CD4-positive, alpha-beta T cell (primary cell): ENCODE results near the gene OR2W3. TPM values are rescaled to one million over a fixed set of nuclear protein-coding genes. Genes with fewer than 3 reads are reported as not detected.

Experiments used
- ATAC-seq: fragments of 200-7000 bp; cut with Tn5 transposase; one replicate; pipeline ENCODE4 v1.10.0; 2022; ENCODE audit warnings: mild to moderate bottlenecking; ENCODE audit not compliant: poor library complexity
- CTCF ChIA-PET: fragments of 350-600 bp; sonication (Branson Sonifier 250); formaldehyde crosslinking; loops from one replicate; lab custom pipeline; 2021; ENCODE audit warnings: antibody characterized with exemption, inconsistent platforms; lab: Charles Lee
- POLR2A ChIA-PET: fragments of 350-600 bp; sonication (Branson Sonifier 250); formaldehyde crosslinking; loops from one replicate; lab custom pipeline; 2021; ENCODE audit warnings: antibody characterized with exemption, inconsistent platforms; lab: Charles Lee
- DNase-seq, 14 experiments: peaks; one replicate each; pipeline ENCODE4 v3.0.0-alpha.2; 2013 to 2020; ENCODE audit warnings: mixed read lengths in 2 of 14
- H3K27ac ChIP-seq, 2 donors: one replicate each; pipeline versions ENCODE4 v1.5.1 to v1.7.0; 2013; ENCODE audit warnings: low read length in 2 of 2, low read depth in 1 of 2, mild to moderate bottlenecking in 1 of 2
- H3K27me3 ChIP-seq, 2 experiments: 1 replicate in 1 of 2; 2 replicates in 1 of 2; pipeline versions ENCODE4 v1.6.1 to v1.7.0; 2013; ENCODE audit warnings: low read length in 2 of 2, control low read depth in 1 of 2, mild to moderate bottlenecking in 1 of 2, moderate library complexity in 1 of 2; ENCODE audit not compliant: insufficient read depth in 2 of 2, control insufficient read depth in 1 of 2
- H3K36me3 ChIP-seq: one replicate; pipeline ENCODE4 v1.6.1; 2013; ENCODE audit warnings: low read length, control low read depth; ENCODE audit not compliant: insufficient read depth
- H3K4me1 ChIP-seq: one replicate; pipeline ENCODE4 v1.6.1; 2013; ENCODE audit warnings: low read length, control low read depth; ENCODE audit not compliant: insufficient read depth
- H3K4me3 ChIP-seq: one replicate; pipeline ENCODE4 v1.5.1; 2013; ENCODE audit warnings: mild to moderate bottlenecking, low read length, moderate library complexity
- H3K9me3 ChIP-seq, 2 experiments: 1 replicate in 1 of 2; 2 replicates in 1 of 2; pipeline versions ENCODE4 v1.6.1 to v1.7.0; 2013; ENCODE audit warnings: low read length in 2 of 2, mild to moderate bottlenecking in 2 of 2, control low read depth in 1 of 2, moderate library complexity in 1 of 2; ENCODE audit not compliant: control insufficient read depth in 1 of 2, insufficient read depth in 1 of 2
- H3K27ac Mint-ChIP-seq: one replicate; pipeline ENCODE4 v1.8.0; 2020; ENCODE audit warnings: mixed read lengths
- H3K27me3 Mint-ChIP-seq: one replicate; pipeline ENCODE4 v1.8.0; 2021; ENCODE audit warnings: mixed read lengths
- H3K36me3 Mint-ChIP-seq: one replicate; pipeline ENCODE4 v1.8.0; 2021; ENCODE audit warnings: low read depth, mixed read lengths
- H3K4me1 Mint-ChIP-seq: one replicate; pipeline ENCODE4 v1.8.0; 2021; ENCODE audit warnings: low read depth, mixed read lengths
- H3K4me3 Mint-ChIP-seq: one replicate; pipeline ENCODE4 v1.8.0; 2020; ENCODE audit warnings: mild to moderate bottlenecking, mixed read lengths
- H3K9me3 Mint-ChIP-seq: one replicate; pipeline ENCODE4 v1.8.0; 2020; ENCODE audit warnings: mixed read lengths
- CTCF ChIP-seq: fragments of 200-600 bp; IDR thresholded peaks from one replicate; pipeline ENCODE4 v1.8.0; 2022; ENCODE audit warnings: antibody characterized with exemption, mild to moderate bottlenecking
- intact Hi-C, 2 experiments: fragments of 100-400 bp; cut with DNase I in 1 of 2; cut with micrococcal nuclease in 1 of 2; formaldehyde crosslinking; loops; one replicate each; pipeline versions ENCODE4 v1.15.1 to v1.9.0; 2023 to 2025; cut with DNase I, micrococcal nuclease
- total RNA-seq, 174 experiments: library from RNA in 2 of 174; stranded (reverse) in 2 of 174; gene quantifications; one replicate each; pipeline ENCODE4 v1.2.3 and lab custom pipeline; 2021 to 2026

OR2W3 gene
- total RNA-seq, 2 experiments from 2014 or later: 1.3 to 1.5 TPM

GRCh38 chr1:247864644-247865043 lies 30.7 kb upstream of the OR2W3 start:
- Histone ChIP-seq H3K9me3 (no peaks in the 10 kb centered on the region), H3K4me1 (no peaks in the 10 kb centered on the region), H3K27me3 (no peaks in the 10 kb centered on the region), H3K36me3 (no peaks in the 10 kb centered on the region), H3K27ac (no peak overlapping the region), H3K4me3 (no peak overlapping the region)
- ATAC-seq: no peak
- H3K36me3 Mint-ChIP-seq: no peaks in the 10 kb centered on the region
- intact Hi-C loops: no loop called here
- peaks cover 2% of the 10 kb centered on the region for H3K9me3 Mint-ChIP-seq
- POLR2A ChIA-PET: no interaction called here
- H3K27me3 Mint-ChIP-seq: peaks cover 30% of the 10 kb centered on the region
- H3K4me3 Mint-ChIP-seq: no peak overlapping the region
- CTCF ChIA-PET: no interaction called here
- no peak for DNase-seq
- H3K4me1 Mint-ChIP-seq: no peaks in the 10 kb centered on the region
- no peak overlapping the region for H3K27ac Mint-ChIP-seq
- TF ChIP-seq CTCF: no peak

GRCh38 chr1:247865416-247865815 lies 30.0 kb upstream of the OR2W3 start:
- ATAC-seq: no peak

GRCh38 chr1:247883346-247883745 lies 12.0 kb upstream of the OR2W3 start:
- no peaks in the 10 kb centered on the region for H3K4me1 Mint-ChIP-seq
- no peaks in the 10 kb centered on the region for H3K4me1 ChIP-seq
- H3K36me3 Mint-ChIP-seq: no peaks in the 10 kb centered on the region
- no peak overlapping the region for H3K27ac Mint-ChIP-seq
- H3K9me3 ChIP-seq: peaks cover 0 to 7% of the 10 kb centered on the region in 2 experiments
- H3K36me3 ChIP-seq: no peaks in the 10 kb centered on the region
- no peak overlapping the region for H3K4me3 ChIP-seq
- peaks cover 7% of the 10 kb centered on the region for H3K27me3 Mint-ChIP-seq
- H3K27me3 ChIP-seq: peaks cover 0 to 2% of the 10 kb centered on the region in 2 experiments
- DNase-seq (no peak), ATAC-seq (no peak)
- H3K4me3 Mint-ChIP-seq: no peak overlapping the region
- no peak overlapping the region for H3K27ac ChIP-seq
- CTCF ChIA-PET: no interaction called here
- no peak for TF ChIP-seq CTCF
- no peaks in the 10 kb centered on the region for H3K9me3 Mint-ChIP-seq
- POLR2A ChIA-PET: no interaction called here
- intact Hi-C loops: no loop called here

More at GRCh38 chr1:247865416-247865815, 30.0 kb upstream of the OR2W3 start:
- H3K4me1 Mint-ChIP-seq: no peaks in the 10 kb centered on the region
- no peak for TF ChIP-seq CTCF
- no peak overlapping the region for H3K27ac ChIP-seq
- no peaks in the 10 kb centered on the region for H3K36me3 ChIP-seq
- no peaks in the 10 kb centered on the region for H3K4me1 ChIP-seq
- DNase-seq: no peak
- peaks cover 3% of the 10 kb centered on the region for H3K9me3 Mint-ChIP-seq
- no peaks in the 10 kb centered on the region for H3K36me3 Mint-ChIP-seq
- intact Hi-C loops: no loop called here
- no peak overlapping the region for H3K27ac Mint-ChIP-seq
- H3K27me3 ChIP-seq: no peaks in the 10 kb centered on the region
- peaks cover 22% of the 10 kb centered on the region for H3K27me3 Mint-ChIP-seq
- no peak overlapping the region for H3K4me3 ChIP-seq
- H3K9me3 ChIP-seq: peaks cover 0 to 3% of the 10 kb centered on the region in 2 experiments
- POLR2A ChIA-PET: no interaction called here
- no peak overlapping the region for H3K4me3 Mint-ChIP-seq
- CTCF ChIA-PET: no interaction called here
